Peyer's patch (tissue), 4 donors: ENCODE measurements around the gene AZGP1. TPM values are rescaled to one million over a fixed set of nuclear protein-coding genes. Genes with fewer than 3 reads are reported as not detected.
"Not testable (repeated sequence)": the region's sequence is repeated elsewhere in the genome, so short reads cannot be mapped to it uniquely, and the experiment has no call there.

Experiments
- DNase-seq, 3 donors: peaks; one replicate each; pipeline ENCODE4 v3.0.0-alpha.2; 2017 to 2019
- H3K27ac ChIP-seq, 4 donors: fragments of 200-600 bp; sonication (generic); one replicate each; pipeline ENCODE4 v1.5.1; 2016 to 2019
- H3K27me3 ChIP-seq, 2 donors: fragments of 200-600 bp; sonication (generic); one replicate each; pipeline ENCODE4 v1.5.1; 2019
- H3K36me3 ChIP-seq, 3 donors: fragments of 200-600 bp; sonication (generic); one replicate each; pipeline ENCODE4 v1.5.1; 2016 to 2019
- H3K4me1 ChIP-seq, 4 donors: fragments of 200-600 bp; sonication (generic); one replicate each; pipeline ENCODE4 v1.5.1; 2016 to 2019
- H3K4me3 ChIP-seq, 4 donors: fragments of 200-600 bp; sonication (generic); 1 replicate in 3 of 4; 2 replicates in 1 of 4; pipeline ENCODE4 v1.5.1; 2016 to 2019; ENCODE audit warnings: mild to moderate bottlenecking in 1 of 4
- H3K9me3 ChIP-seq, 4 donors: fragments of 200-600 bp; sonication (generic); one replicate each; pipeline ENCODE4 v1.5.1; 2016 to 2019; ENCODE audit warnings: mild to moderate bottlenecking in 1 of 4
- POLR2A ChIP-seq, 2 donors: fragments of 450-650 bp; IDR thresholded peaks; one replicate each; pipeline ENCODE4 v1.5.1; 2017; ENCODE audit warnings: antibody characterized with exemption in 2 of 2, mild to moderate bottlenecking in 2 of 2, moderate library complexity in 2 of 2
- total RNA-seq, 4 donors: library from RNA; depleted of rRNA; stranded (reverse); fragments of >200 nt; gene quantifications; one replicate each; pipeline ENCODE4 v1.1.0, GENCODE V29; 2016
- TF ChIP-seq, protein P1 (sequence below), 6 experiments: fragments of 450-650 bp in 4 of 6; fragments of 200-600 bp in 2 of 6; sonication (generic) in 1 of 6; IDR thresholded peaks; one replicate each; pipeline ENCODE4 v1.5.1; 2017 to 2019; ENCODE audit warnings: antibody characterized with exemption in 6 of 6, mild to moderate bottlenecking in 3 of 6, moderate library complexity in 1 of 6

Gene AZGP1
- total RNA-seq, 4 donors from 2014 or later = 3.3 to 30.3 (median 19.3) TPM

DNA sequence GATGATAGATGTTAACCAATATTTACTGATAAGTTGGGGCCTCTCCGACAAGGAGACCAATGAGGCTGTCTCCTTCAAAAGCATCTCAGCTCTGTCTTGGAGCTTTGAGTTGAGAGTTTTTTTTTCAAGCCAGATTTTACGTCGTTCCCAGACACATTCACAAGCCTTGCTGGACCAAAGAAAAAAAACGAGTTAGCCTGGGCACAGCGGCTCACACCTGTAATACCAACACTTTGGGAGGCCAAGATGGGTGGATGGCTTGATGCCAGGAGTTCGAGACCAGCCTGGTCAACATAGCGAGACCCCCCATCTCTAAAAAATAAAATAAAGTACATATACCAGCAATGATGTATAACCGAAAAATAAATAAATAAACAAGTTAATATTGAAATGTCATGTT lies 19.0 kb upstream of the AZGP1 start:
- TF ChIP-seq, protein P1, sequence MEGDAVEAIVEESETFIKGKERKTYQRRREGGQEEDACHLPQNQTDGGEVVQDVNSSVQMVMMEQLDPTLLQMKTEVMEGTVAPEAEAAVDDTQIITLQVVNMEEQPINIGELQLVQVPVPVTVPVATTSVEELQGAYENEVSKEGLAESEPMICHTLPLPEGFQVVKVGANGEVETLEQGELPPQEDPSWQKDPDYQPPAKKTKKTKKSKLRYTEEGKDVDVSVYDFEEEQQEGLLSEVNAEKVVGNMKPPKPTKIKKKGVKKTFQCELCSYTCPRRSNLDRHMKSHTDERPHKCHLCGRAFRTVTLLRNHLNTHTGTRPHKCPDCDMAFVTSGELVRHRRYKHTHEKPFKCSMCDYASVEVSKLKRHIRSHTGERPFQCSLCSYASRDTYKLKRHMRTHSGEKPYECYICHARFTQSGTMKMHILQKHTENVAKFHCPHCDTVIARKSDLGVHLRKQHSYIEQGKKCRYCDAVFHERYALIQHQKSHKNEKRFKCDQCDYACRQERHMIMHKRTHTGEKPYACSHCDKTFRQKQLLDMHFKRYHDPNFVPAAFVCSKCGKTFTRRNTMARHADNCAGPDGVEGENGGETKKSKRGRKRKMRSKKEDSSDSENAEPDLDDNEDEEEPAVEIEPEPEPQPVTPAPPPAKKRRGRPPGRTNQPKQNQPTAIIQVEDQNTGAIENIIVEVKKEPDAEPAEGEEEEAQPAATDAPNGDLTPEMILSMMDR (IDR thresholded peaks at IDR 0.05) = no peak
- TF ChIP-seq POLR2A (IDR thresholded peaks at IDR 0.05) = no peak

DNA sequence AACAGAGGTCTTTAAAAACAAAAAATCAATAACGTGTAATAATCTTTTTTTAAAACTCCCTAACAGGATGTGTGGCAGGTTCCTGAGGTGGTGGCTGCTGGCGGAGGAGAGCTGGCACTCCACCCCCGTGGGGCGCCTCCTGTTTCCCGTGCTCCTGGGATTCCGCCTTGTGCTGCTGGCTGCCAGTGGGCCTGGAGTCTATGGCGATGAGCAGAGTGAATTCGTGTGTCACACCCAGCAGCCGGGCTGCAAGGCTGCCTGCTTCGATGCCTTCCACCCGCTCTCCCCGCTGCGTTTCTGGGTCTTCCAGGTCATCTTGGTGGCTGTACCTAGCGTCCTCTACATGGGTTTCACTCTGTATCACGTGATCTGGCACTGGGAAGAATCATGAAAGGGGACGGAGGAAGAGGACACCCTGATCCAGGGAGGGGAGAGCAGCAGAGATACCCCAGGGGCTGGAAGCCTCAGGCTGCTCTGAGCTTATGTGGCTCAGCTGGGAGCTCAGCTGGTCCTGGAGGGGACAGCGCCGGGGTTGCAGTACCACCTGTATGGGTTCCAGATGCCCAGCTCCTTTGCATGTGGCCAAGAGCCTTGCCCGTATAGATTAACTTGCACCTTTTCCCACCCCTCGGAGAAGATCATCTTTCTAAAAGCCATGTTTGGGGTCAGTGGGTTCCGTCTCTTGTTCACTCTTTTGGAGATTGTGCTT lies 16.7 kb upstream of the AZGP1 start:
- Histone ChIP-seq H3K4me3 (no peak overlapping the region), H3K4me1 (peaks cover 0 to 17% (median 0%) of the 10 kb centered on the region in 4 donors), H3K9me3 (no peaks in the 10 kb centered on the region), H3K27me3 (no peaks in the 10 kb centered on the region), H3K36me3 (no peaks in the 10 kb centered on the region), H3K27ac (no peak overlapping the region)
- no peak for DNase-seq
- no peak for TF ChIP-seq POLR2A (IDR thresholded peaks at IDR 0.05)
- TF ChIP-seq, protein P1 (IDR thresholded peaks at IDR 0.05) = no peak

More for the DNA sequence above, 19.0 kb upstream of the AZGP1 start:
- no peak overlapping the region for H3K4me3 ChIP-seq
- no peaks in the 10 kb centered on the region for H3K36me3 ChIP-seq
- no peak for DNase-seq
- no peaks in the 10 kb centered on the region for H3K27me3 ChIP-seq
- no peak overlapping the region for H3K27ac ChIP-seq
- H3K9me3 ChIP-seq = no peaks in the 10 kb centered on the region
- peaks cover 0 to 17% (median 0%) of the 10 kb centered on the region in 4 donors for H3K4me1 ChIP-seq

DNA sequence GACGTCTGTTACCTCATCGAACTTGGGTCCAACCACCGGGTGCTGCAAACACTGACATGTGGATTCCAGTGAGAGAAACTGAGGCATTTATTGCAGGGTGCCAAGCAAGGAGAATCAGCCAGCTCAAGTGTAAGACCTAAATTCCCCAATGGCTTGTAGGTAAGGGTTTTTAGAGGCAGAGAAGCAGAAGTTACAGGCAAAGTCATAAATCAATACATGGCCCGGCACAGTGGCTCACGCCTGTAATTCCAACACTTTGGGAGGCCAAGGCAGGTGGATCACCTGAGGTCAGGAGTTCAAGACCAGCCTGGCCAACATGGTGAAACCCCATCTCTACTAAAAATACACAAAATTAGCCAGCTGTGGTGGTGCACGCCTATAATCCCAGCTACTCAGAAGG lies 15.7 kb upstream of the AZGP1 start:
- not testable (repeated sequence) for H3K27ac ChIP-seq, H3K4me3 ChIP-seq, H3K4me1 ChIP-seq, DNase-seq, H3K36me3 ChIP-seq, H3K27me3 ChIP-seq, H3K9me3 ChIP-seq

DNA sequence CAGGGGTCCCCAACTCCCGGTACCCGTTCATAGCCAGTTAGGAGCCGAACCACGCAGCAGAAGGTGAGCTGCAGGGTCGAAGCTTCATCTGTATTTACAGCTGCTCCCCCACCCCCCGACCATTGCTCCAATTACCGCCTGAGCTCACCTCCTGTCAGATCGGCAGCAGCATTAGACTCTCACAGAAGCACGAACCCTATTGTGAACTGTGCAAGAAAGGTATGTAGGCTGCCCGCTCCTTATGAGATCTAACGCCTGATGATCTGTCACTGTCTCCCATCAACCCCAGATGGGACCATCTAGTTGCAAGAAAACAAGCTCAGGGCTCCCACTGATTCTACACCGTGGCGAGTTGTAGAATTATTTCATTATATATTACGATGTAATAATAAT lies 14.6 kb upstream of the AZGP1 start:
- H3K27me3 ChIP-seq = no peaks in the 10 kb centered on the region
- no peak for DNase-seq
- no peak for TF ChIP-seq POLR2A (IDR thresholded peaks at IDR 0.05)
- TF ChIP-seq, protein P1 (IDR thresholded peaks at IDR 0.05) = no peak
- no peaks in the 10 kb centered on the region for H3K9me3 ChIP-seq
- H3K36me3 ChIP-seq = no peaks in the 10 kb centered on the region
- H3K4me3 ChIP-seq = no peak overlapping the region
- H3K4me1 ChIP-seq = peaks cover 0 to 8% (median 0%) of the 10 kb centered on the region in 4 donors
- no peak overlapping the region for H3K27ac ChIP-seq

- no peak for TF ChIP-seq POLR2A (IDR thresholded peaks at IDR 0.05)
- TF ChIP-seq, protein P1 (IDR thresholded peaks at IDR 0.05) = no peak
- DNase-seq = no peak
These were observed 12.0 kb upstream of the AZGP1 start for GRCh38 chr7:99987846-99988245.

DNA sequence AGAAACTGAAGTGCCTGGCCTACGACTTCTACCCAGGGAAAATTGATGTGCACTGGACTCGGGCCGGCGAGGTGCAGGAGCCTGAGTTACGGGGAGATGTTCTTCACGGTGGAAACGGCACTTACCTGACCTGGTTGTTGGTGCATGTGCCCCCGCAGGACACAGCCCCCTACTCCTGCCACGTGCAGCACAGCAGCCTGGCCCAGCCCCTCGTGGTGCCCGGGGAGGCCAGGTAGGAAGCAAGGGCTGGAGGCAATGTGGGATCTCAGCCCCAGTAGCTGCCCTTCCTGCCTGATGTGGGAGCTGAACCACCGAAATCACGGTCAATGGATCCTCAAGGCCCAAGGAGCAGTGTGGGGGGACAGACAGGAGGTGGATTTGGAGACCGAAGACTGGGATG lies 11.5 kb upstream of the AZGP1 start:
- not testable (repeated sequence) for H3K9me3 ChIP-seq, DNase-seq, H3K4me1 ChIP-seq, H3K27me3 ChIP-seq, H3K4me3 ChIP-seq, H3K36me3 ChIP-seq, H3K27ac ChIP-seq

More at GRCh38 chr7:99987846-99988245, 12.0 kb upstream of the AZGP1 start:
- peaks cover 0 to 8% (median 0%) of the 10 kb centered on the region in 4 donors for H3K4me1 ChIP-seq
- no peaks in the 10 kb centered on the region for H3K9me3 ChIP-seq
- H3K27ac ChIP-seq = no peak overlapping the region
- no peak overlapping the region for H3K4me3 ChIP-seq
- H3K36me3 ChIP-seq = no peaks in the 10 kb centered on the region
- H3K27me3 ChIP-seq = no peaks in the 10 kb centered on the region

- Histone ChIP-seq H3K36me3 (no peaks in the 10 kb centered on the region), H3K4me3 (no peak overlapping the region), H3K9me3 (no peaks in the 10 kb centered on the region), H3K27me3 (no peaks in the 10 kb centered on the region), H3K27ac (no peak overlapping the region), H3K4me1 (no peaks in the 10 kb centered on the region)
- no peak for DNase-seq
- TF ChIP-seq, protein P1 (IDR thresholded peaks at IDR 0.05) = no peak
- TF ChIP-seq POLR2A (IDR thresholded peaks at IDR 0.05) = no peak
These were observed 8.8 kb upstream of the AZGP1 start for GRCh38 chr7:99984593-99984992.

DNA sequence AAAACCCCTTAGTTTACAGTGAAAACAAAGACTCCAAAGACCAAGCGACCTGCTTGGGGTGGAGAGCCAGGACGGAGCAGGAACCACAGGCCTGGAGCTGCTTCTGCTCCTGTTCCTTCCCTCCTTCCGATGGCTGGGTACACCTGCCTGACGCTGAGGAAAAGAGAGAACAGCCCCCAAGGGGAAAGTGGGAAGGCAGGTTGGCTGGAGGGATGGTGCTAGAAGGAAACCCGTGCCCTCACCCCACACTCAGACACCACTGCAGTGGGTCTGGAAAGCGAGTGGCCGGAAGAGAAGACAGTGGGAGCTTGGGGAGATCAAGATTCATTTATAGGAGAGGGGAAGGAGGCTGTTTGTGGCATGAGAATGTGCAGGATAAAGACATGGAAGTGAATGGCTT lies 5.2 kb upstream of the AZGP1 start:
- H3K27me3 ChIP-seq, H3K9me3 ChIP-seq, H3K4me3 ChIP-seq, DNase-seq, H3K4me1 ChIP-seq, H3K36me3 ChIP-seq, H3K27ac ChIP-seq: not testable (repeated sequence)

DNA sequence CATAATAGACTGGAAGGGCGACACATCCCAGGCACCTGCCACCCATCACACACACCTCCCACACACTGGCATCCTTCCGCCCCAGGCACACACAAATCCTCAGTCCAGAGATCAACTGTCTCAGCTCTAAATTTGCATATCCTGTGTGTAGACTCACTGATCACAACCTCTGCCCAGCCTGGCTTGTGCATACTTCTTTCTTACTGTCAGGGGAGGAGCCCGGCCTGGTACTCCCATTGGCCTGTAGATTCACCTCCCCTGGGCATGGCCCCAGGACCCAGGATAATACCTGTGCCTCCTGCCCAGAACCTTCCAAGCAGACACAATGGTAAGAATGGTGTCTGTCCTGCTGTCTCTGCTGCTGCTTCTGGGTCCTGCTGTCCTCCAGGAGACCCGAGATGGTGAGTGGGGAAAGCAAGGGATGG lies 4.6 kb upstream of the AZGP1 start:
- H3K9me3 ChIP-seq, H3K27ac ChIP-seq, H3K27me3 ChIP-seq, DNase-seq, H3K4me1 ChIP-seq, H3K4me3 ChIP-seq, H3K36me3 ChIP-seq: not testable (repeated sequence)
